Skeletal muscle tissue (tissue), 4 donors: ENCODE results near the gene SYS1. TPM values are rescaled to one million over a fixed set of nuclear protein-coding genes. Genes with fewer than 3 reads are reported as not detected.

Experiments
- H3K27ac ChIP-seq: one replicate; pipeline ENCODE4 v1.7.0; 2013; ENCODE audit warnings: mild to moderate bottlenecking, low read depth, low read length, inconsistent platforms
- H3K27me3 ChIP-seq, 3 donors: one replicate each; pipeline ENCODE4 v1.7.0; 2013; ENCODE audit warnings: low read length in 3 of 3; ENCODE audit not compliant: control insufficient read depth in 3 of 3, insufficient read depth in 3 of 3
- H3K36me3 ChIP-seq, 3 donors: one replicate each; pipeline ENCODE4 v1.7.0; 2013; ENCODE audit warnings: low read length in 3 of 3; ENCODE audit not compliant: control insufficient read depth in 3 of 3, insufficient read depth in 3 of 3
- H3K4me1 ChIP-seq, 3 donors: one replicate each; pipeline ENCODE4 v1.7.0; 2013; ENCODE audit warnings: low read length in 3 of 3, mild to moderate bottlenecking in 3 of 3; ENCODE audit not compliant: control insufficient read depth in 3 of 3, insufficient read depth in 3 of 3
- H3K4me3 ChIP-seq, 3 donors: one replicate each; pipeline ENCODE4 v1.7.0; 2013; ENCODE audit warnings: low read length in 3 of 3
- H3K9ac ChIP-seq, 3 donors: one replicate each; pipeline ENCODE4 v1.7.0; 2013; ENCODE audit warnings: low read length in 3 of 3, mild to moderate bottlenecking in 3 of 3, moderate library complexity in 2 of 3, low read depth in 1 of 3
- H3K9me3 ChIP-seq, 3 donors: one replicate each; pipeline ENCODE4 v1.7.0; 2013; ENCODE audit warnings: low read length in 3 of 3; ENCODE audit not compliant: control insufficient read depth in 3 of 3
- total RNA-seq: library from RNA; depleted of rRNA; stranded (reverse); fragments of >200 nt; gene quantifications from one replicate; pipeline ENCODE4 v1.2.3, GENCODE V29; 2014
- donor health status: Osteomylitis.

SYS1 gene
- total RNA-seq, 1 donor from 2014 or later = 13.6 TPM

DNA sequence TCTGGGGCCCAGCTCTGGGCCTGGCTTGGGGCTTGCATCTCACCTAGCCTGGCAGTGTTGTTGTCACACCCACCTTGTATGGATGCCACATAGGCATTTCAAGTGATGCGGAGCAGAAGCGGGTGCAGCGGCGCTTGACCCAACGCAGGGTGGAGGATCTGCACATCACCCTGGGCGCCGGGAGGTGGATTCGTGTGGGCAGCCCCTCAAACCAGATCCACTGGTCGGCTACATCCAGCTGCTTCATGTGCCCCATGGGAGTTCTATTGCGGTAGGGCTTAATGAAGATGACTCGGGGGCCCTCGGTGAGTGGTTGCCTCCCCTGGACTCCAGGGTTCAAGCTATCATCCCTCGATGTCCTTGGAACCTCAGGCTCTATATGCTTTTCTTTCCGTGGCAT is 12.0 kb downstream of the SYS1 start:
- H3K4me3 ChIP-seq = no peak overlapping the region
- no peaks in the 10 kb centered on the region for H3K9me3 ChIP-seq
- no peak overlapping the region for H3K9ac ChIP-seq
- peaks cover 4 to 13% (median 11%) of the 10 kb centered on the region in 3 donors for H3K4me1 ChIP-seq
- no peaks in the 10 kb centered on the region for H3K36me3 ChIP-seq
- no peak overlapping the region for H3K27ac ChIP-seq
- no peaks in the 10 kb centered on the region for H3K27me3 ChIP-seq

DNA sequence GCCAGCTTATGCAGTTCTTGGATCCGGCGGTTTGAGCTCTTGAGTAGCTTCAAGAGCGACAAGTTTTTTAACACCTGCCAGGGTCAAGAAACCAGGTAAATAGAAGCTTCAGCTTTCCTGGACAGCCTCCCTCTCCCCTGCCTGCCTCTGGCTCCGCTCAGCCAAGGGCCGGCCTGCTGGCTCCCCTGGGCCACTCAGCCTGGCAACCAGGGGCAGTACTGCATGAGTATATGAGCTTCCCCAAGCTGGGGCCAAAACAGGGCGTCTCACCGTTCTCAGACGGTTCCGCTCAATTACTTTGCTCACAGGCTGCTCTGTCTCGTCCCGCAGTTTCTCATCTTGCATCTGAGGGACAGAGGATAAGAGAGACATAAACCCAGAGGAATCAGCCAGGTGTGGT is 14.3 kb downstream of the SYS1 start:
- Histone ChIP-seq H3K27ac (no peak overlapping the region), H3K9ac (no peak overlapping the region), H3K4me1 (peaks cover 4 to 13% (median 11%) of the 10 kb centered on the region in 3 donors), H3K27me3 (no peaks in the 10 kb centered on the region), H3K36me3 (no peaks in the 10 kb centered on the region), H3K4me3 (no peak overlapping the region), H3K9me3 (no peaks in the 10 kb centered on the region)

DNA sequence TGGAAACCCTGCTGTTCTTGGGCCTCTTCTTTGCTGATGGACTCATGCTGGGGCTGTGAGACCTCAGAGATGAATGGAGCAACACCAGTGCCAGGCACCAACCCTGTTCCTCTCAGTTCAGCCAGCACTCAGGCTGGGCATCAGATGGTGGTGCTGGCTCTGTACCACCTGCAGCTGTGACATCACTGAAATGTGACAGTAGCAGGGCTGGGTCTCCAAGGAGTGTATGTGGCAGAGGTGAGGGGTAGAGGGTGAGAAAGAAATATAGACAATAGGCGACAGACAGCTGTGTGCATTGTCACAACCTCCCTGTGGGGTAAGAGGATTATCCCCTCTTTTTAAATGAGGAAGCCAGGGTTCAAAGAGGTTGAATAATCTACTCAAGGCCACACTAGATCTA is 15.2 kb downstream of the SYS1 start, which contains the start of gene TP53TG5:
Gene TP53TG5, minus strand, starts transcription at position 135 of the 400 bp plus-strand sequence. Its CDS starts 89 bp downstream, at position 46.
- Histone ChIP-seq H3K4me1 (peaks cover 2 to 4% (median 3%) of the 10 kb centered on the region in 3 donors), H3K9ac (no peak within 1 kb of the TSS), H3K36me3 (no peaks in the 10 kb centered on the region), H3K4me3 (no peak within 1 kb of the TSS), H3K9me3 (no peaks in the 10 kb centered on the region), H3K27me3 (no peaks in the 10 kb centered on the region), H3K27ac (no peak within 1 kb of the TSS)

DNA sequence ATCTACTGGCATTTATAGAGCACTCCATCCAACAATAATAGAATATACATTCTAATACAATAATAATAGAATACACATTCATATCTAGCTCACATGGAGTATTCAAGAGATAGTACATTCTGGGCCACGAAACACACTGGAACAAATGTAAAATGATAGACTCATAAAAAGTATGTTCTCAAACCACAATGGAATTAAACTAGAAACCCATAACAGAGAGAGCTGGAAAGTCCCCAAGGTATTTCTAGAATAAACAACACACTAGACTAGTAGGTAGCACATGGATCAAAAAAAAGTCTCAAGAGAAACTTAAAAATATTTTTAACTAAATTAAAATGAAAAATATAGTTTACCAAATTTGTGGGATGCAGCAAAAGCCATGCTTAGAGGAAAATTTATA is 24.3 kb downstream of the SYS1 start:
- Histone ChIP-seq H3K9ac (no peak overlapping the region), H3K4me3 (no peak overlapping the region), H3K27me3 (no peaks in the 10 kb centered on the region), H3K36me3 (no peaks in the 10 kb centered on the region), H3K27ac (no peak overlapping the region), H3K4me1 (no peaks in the 10 kb centered on the region), H3K9me3 (no peaks in the 10 kb centered on the region)

DNA sequence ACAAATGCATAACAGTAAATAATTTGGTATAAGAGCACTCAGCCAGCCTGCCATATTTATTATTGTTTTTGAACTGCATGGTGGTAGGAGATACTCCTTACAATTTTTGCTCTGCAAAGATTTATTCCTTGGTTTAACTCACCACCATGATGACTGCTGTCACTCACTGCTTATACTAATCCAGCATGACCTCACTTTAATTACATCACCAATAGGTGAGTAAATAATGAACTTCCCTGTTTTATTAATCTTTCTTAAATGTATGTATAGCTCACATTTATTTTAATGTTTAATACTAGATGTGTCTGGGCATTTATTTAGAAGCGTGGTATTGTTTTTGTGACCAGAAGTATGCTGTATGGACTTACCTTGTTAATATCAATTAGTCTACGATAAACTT is 28.0 kb downstream of the SYS1 start:
- Histone ChIP-seq H3K36me3 (no peaks in the 10 kb centered on the region), H3K4me1 (no peaks in the 10 kb centered on the region), H3K27ac (no peak overlapping the region), H3K27me3 (no peaks in the 10 kb centered on the region), H3K9ac (no peak overlapping the region), H3K9me3 (no peaks in the 10 kb centered on the region), H3K4me3 (no peak overlapping the region)

DNA sequence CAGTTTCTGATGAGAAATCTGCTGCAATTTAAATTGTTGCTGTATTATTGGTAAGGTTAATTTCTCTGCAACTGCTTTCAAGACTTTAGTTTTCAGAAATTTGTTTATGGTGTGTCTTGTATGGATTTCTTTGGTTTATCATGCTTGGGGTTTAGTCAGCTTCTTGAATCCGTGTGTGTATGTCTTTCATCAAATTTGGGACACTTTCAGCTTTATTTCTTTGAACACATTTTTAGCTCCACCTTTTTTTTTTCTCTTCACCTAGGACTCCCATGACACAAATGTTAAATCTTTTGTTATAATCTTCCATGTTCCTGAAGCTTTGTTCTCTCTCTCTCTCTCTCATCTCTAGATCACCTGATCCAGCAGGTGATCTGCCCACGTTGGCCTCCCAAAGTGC is 28.6 kb downstream of the SYS1 start:
- Histone ChIP-seq H3K27me3 (no peaks in the 10 kb centered on the region), H3K9me3 (no peaks in the 10 kb centered on the region), H3K4me3 (no peak overlapping the region), H3K27ac (no peak overlapping the region), H3K4me1 (no peaks in the 10 kb centered on the region), H3K36me3 (no peaks in the 10 kb centered on the region), H3K9ac (no peak overlapping the region)

DNA sequence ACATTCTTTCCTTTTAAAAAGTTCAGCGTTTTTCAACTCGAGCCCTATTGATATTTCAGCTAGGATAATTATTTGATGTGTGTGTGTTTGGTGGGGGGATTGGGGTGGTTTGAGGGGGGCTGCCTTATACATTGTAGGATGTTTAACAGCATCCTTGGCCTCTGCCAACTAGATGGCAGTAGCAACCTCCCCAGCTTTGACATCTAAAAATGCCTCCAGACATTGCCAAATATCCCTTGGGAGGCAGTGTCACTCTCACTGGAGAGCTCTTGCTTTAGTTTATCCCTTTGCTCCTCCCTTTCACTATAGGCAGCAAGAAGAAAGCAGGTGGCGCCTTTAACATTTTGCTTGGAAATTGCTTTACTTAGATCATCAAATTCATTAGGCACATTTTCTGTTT is 29.8 kb downstream of the SYS1 start:
- Histone ChIP-seq H3K9ac (no peak overlapping the region), H3K27me3 (no peaks in the 10 kb centered on the region), H3K4me1 (no peaks in the 10 kb centered on the region), H3K9me3 (no peaks in the 10 kb centered on the region), H3K36me3 (no peaks in the 10 kb centered on the region), H3K27ac (no peak overlapping the region), H3K4me3 (no peak overlapping the region)

DNA sequence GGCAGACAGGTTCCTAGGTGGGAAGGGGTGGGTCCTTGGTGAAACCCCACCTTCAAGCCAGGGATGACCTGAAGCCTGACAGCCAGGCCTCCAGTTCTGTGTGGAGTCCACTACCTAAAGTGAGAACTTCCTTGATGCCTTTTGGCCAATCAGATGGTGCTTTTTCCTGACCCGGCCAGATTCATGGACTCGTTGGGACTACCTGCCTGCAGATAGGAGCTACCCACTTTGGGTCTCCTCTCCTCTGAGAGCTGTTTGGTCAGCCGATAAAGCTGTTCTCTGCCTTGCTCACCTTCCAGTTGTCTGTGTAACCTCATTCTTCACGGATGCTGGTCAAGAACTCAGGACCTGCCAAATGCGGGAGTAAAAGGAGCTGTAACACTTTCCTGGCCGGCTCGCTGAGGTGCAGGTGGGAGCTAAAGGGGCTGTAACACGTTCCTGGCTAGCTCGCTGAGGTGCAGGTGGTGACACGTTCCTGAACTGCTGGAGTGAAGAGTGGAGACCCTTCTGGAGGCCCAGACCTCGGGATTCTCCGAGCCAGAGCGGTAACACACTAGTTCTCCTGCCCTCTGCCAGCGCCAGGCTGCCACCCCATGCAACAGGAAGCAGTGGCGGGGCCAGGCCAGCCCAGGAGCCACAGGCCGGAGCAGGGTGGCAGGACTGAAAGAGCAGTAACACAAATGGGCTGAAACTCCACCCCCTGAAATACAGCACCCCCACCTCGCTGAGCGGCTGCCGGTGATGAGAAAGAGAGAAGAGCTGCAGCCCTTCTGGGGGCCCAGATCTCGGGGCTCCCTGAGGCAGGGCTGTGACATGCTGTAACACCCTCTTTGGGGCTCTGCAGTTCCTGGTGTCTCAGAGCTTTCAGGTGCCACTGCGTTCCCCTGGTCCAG is 31.5 kb downstream of the SYS1 start:
- no peaks in the 10 kb centered on the region for H3K9me3 ChIP-seq
- no peaks in the 10 kb centered on the region for H3K27me3 ChIP-seq
- no peaks in the 10 kb centered on the region for H3K4me1 ChIP-seq
- no peaks in the 10 kb centered on the region for H3K36me3 ChIP-seq
- no peak overlapping the region for H3K4me3 ChIP-seq
- H3K9ac ChIP-seq = no peak overlapping the region
- no peak overlapping the region for H3K27ac ChIP-seq

DNA sequence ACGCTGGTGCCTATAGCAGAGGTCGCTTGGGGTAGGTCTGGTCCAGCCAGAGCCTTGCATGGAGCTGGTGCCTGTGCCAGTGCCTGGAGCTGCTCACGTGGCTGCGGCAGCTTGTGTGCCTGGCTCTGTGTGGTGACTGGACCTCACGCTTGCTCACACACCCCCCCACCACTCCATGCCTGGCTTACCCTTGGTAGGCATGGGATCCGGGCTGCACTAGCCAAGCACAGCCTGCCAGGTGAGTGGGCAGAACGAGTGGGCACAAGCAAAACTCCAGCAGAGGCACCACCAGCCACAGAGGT is 32.1 kb downstream of the SYS1 start:
- Histone ChIP-seq H3K9ac (no peak overlapping the region), H3K4me1 (no peaks in the 10 kb centered on the region), H3K9me3 (no peaks in the 10 kb centered on the region), H3K27me3 (no peaks in the 10 kb centered on the region), H3K36me3 (no peaks in the 10 kb centered on the region), H3K27ac (no peak overlapping the region), H3K4me3 (no peak overlapping the region)

DNA sequence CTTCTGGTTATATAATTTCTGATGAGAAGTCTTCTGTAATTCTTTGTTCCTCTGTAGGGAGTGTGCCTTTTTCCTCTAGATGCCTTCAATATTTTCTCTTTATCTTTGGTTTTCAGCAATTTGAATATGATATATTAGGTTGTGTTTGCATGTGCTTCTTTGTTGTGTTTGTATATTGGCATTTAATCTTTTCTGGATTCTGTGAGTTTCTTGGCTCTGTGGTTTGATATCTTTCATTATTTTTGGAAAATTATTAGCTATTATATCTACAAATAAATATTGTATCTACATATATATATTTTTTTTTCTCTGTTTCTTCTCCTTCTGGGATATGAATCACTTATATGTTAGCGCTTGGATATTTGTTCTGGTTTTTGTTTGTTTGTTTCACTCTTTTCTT is 36.1 kb downstream of the SYS1 start:
- H3K4me3 ChIP-seq = no peak overlapping the region
- H3K27ac ChIP-seq = no peak overlapping the region
- H3K27me3 ChIP-seq = no peaks in the 10 kb centered on the region
- no peaks in the 10 kb centered on the region for H3K4me1 ChIP-seq
- H3K9me3 ChIP-seq = no peaks in the 10 kb centered on the region
- H3K9ac ChIP-seq = no peak overlapping the region
- no peaks in the 10 kb centered on the region for H3K36me3 ChIP-seq
